OCI-LY1 (cell line): ENCODE results near the gene CD6.

Experiments used
- CTCF ChIP-seq: fragments of 200-600 bp; sonication (generic), shearing (Covaris generic); IDR thresholded peaks from 2 replicates; pipeline ENCODE4 v1.5.1; 2017; ENCODE audit warnings: mild to moderate bottlenecking, antibody characterized with exemption, low read length, moderate library complexity, mixed read lengths
- EZH2 ChIP-seq: fragments of 200-600 bp; sonication (generic), shearing (Covaris generic); IDR thresholded peaks from 2 replicates; pipeline ENCODE4 v1.8.0; 2017; ENCODE audit warnings: borderline replicate concordance, mixed run types, mild to moderate bottlenecking, antibody characterized with exemption, low read length, moderate library complexity, mixed read lengths

GRCh38 chr11:60929764-60930163 is 41.7 kb upstream of the CD6 start:
- TF ChIP-seq CTCF (no peak), EZH2 (no peak)
